ENCODE results near the gene BROX.

Gene BROX

GRCh38 chr1:222680080-222680479 lies 32.3 kb upstream of the BROX start:
- CTCF ChIA-PET, result interaction anchor here (1.5 kb wide), 1 partner anchor 444 kb away, joined by 4 read pairs; no protein-coding TSS in a partner anchor
- no peak for TF ChIP-seq NFRKB (IDR thresholded peaks at IDR 0.05)
- no peak for TF ChIP-seq LEF1 (IDR thresholded peaks at IDR 0.05; ENCODE audit: borderline replicate concordance)
- no peak for TF ChIP-seq BHLHE40 (IDR thresholded peaks at IDR 0.05; ENCODE audit: borderline replicate concordance)
- TF ChIP-seq FOXA1 (IDR thresholded peaks at IDR 0.05), result no peak
- TF ChIP-seq CTBP1 (IDR thresholded peaks at IDR 0.05; ENCODE audit: borderline replicate concordance), result no peak
- TF ChIP-seq ZNF384 (IDR thresholded peaks at IDR 0.05), result no peak
- no peak for TF ChIP-seq SUZ12 (IDR thresholded peaks at IDR 0.05)
- TF ChIP-seq TARDBP (IDR thresholded peaks at IDR 0.05), result no peak
- TF ChIP-seq L3MBTL2 (conservative IDR thresholded peaks at IDR 0.05), result no peak
- no peak for TF ChIP-seq SP1 (IDR thresholded peaks at IDR 0.05)
- TF ChIP-seq FOXK2 (IDR thresholded peaks at IDR 0.05), result no peak
- no peak for TF ChIP-seq HDGF (IDR thresholded peaks at IDR 0.05; ENCODE audit: borderline replicate concordance)
- TF ChIP-seq FOXM1 (IDR thresholded peaks at IDR 0.05; ENCODE audit: borderline replicate concordance), result no peak
- TF ChIP-seq, protein P1, sequence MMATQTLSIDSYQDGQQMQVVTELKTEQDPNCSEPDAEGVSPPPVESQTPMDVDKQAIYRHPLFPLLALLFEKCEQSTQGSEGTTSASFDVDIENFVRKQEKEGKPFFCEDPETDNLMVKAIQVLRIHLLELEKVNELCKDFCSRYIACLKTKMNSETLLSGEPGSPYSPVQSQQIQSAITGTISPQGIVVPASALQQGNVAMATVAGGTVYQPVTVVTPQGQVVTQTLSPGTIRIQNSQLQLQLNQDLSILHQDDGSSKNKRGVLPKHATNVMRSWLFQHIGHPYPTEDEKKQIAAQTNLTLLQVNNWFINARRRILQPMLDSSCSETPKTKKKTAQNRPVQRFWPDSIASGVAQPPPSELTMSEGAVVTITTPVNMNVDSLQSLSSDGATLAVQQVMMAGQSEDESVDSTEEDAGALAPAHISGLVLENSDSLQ (IDR thresholded peaks at IDR 0.05), result no peak
- TF ChIP-seq ELF4 (IDR thresholded peaks at IDR 0.05), result no peak
- TF ChIP-seq ARNT (IDR thresholded peaks at IDR 0.05), result no peak
- DNase-seq (ENCODE audit: extremely low spot score), result no peak
- POLR2A ChIA-PET, result no interaction called here

DNA sequence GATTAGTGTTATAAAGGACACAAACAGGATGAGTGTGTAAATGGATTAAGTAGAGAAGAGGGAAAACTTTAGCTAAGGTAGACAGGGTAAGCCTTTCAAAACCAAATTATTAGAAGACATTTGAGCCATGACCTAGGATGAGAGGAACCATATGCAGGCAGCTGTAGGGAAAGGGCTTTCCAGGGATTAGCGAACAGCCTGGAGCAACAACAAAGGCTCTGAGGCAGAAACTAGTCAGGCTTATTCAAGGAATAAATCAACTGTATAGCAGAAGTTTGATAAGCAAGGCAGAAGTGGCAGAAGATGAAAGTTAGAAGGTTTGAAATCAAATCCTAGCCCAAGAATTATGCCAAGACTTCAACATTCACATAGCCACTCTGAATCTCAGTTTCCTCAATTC lies 21.3 kb upstream of the BROX start:
- DNase-seq (ENCODE audit: extremely low spot score), result no peak
- no peak for TF ChIP-seq ARNT (IDR thresholded peaks at IDR 0.05)
- TF ChIP-seq FOXA1 (IDR thresholded peaks at IDR 0.05), result no peak
- TF ChIP-seq SP1 (IDR thresholded peaks at IDR 0.05), result no peak
- POLR2A ChIA-PET, result no interaction called here
- CTCF ChIA-PET, result no interaction called here

DNA sequence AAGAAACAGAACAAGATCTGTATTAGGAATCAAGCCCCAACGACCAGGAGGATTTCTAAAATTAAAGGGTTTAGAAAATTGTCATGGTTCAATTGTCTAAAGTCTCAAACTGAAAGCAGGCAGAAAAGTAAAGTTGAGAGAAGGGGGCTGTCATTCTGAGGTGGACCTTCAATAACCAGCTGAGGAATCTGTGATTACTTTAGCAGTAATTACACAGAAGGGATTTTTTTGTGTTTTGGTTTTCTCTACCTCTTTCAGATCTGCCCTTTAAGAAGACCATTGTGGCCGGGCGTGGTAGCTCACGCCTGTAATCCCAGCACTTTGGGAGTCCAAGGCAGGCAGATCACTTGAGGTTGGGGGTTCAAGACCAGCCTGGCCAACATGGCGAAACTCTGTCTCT lies 17.4 kb upstream of the BROX start:
- CTCF ChIA-PET, result interaction anchor here (1.2 kb wide), 1 partner anchor 429 kb away, joined by 3 read pairs; no protein-coding TSS in a partner anchor
- TF ChIP-seq BHLHE40 (IDR thresholded peaks at IDR 0.05; ENCODE audit: borderline replicate concordance), result no peak
- TF ChIP-seq SP1 (IDR thresholded peaks at IDR 0.05), result no peak
- no peak for TF ChIP-seq CTBP1 (IDR thresholded peaks at IDR 0.05; ENCODE audit: borderline replicate concordance)
- no peak for TF ChIP-seq FOXA1 (IDR thresholded peaks at IDR 0.05)
- no peak for TF ChIP-seq ARNT (IDR thresholded peaks at IDR 0.05)
- no peak for TF ChIP-seq ZNF384 (IDR thresholded peaks at IDR 0.05)
- no peak for TF ChIP-seq L3MBTL2 (conservative IDR thresholded peaks at IDR 0.05)
- no peak for TF ChIP-seq ELF4 (IDR thresholded peaks at IDR 0.05)
- no peak for DNase-seq (ENCODE audit: extremely low spot score)
- POLR2A ChIA-PET, result no interaction called here

DNA sequence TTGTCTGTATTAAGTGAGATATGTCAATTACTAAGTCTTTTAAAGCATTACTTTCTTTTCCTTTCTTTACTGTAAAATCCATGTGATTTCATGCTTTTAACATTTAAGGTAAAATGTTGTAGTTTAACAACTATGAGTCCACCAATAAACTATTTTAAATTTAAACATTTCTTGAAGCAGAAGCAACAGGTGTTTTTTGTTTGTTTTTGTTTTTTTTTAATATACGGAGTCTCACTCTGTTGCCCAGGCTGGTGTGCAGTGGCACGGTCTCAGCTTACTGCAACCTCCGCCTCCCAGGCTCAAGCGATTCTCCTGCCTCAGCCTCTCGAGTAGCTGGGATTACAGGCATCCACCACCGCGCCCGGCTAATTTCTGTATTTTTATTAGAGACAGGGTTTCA lies 15.6 kb upstream of the BROX start:
- ChIA-PET POLR2A (no interaction called here), CTCF (no interaction called here)
- no peak for TF ChIP-seq BHLHE40 (IDR thresholded peaks at IDR 0.05; ENCODE audit: borderline replicate concordance)
- TF ChIP-seq FOXM1 (IDR thresholded peaks at IDR 0.05; ENCODE audit: borderline replicate concordance), result no peak
- TF ChIP-seq L3MBTL2 (conservative IDR thresholded peaks at IDR 0.05), result no peak
- no peak for DNase-seq (ENCODE audit: extremely low spot score)

DNA sequence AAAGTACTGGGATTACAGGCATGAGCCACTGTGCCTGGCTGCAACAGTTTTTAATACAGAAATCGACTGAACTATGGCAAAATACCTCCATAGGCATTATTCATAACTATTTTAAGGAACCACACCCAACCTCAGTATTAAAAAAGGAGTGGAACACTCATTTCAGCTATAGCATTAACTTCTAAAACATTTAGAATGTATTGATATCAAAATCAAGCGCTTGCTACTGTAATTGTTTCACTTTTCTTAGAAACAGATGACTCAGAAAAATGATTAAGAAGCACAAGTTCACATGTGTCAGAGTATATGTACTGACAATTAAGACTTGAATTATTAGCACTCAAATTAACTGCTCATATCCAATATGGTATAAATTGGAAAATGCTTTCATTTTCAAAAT lies 15.2 kb upstream of the BROX start:
- TF ChIP-seq FOXA1 (IDR thresholded peaks at IDR 0.05) (no peak), NFRKB (IDR thresholded peaks at IDR 0.05) (no peak), FOXK2 (IDR thresholded peaks at IDR 0.05) (no peak), CTBP1 (IDR thresholded peaks at IDR 0.05; ENCODE audit: borderline replicate concordance) (no peak), TARDBP (IDR thresholded peaks at IDR 0.05) (no peak), FOXM1 (IDR thresholded peaks at IDR 0.05; ENCODE audit: borderline replicate concordance) (no peak), ARNT (IDR thresholded peaks at IDR 0.05) (no peak), ZNF384 (IDR thresholded peaks at IDR 0.05) (no peak), SP1 (IDR thresholded peaks at IDR 0.05) (no peak), HDGF (IDR thresholded peaks at IDR 0.05; ENCODE audit: borderline replicate concordance) (no peak), LEF1 (IDR thresholded peaks at IDR 0.05; ENCODE audit: borderline replicate concordance) (no peak), BHLHE40 (IDR thresholded peaks at IDR 0.05; ENCODE audit: borderline replicate concordance) (no peak), ELF4 (IDR thresholded peaks at IDR 0.05) (no peak), L3MBTL2 (conservative IDR thresholded peaks at IDR 0.05) (no peak), SUZ12 (IDR thresholded peaks at IDR 0.05) (no peak)
- TF ChIP-seq, protein P1 (IDR thresholded peaks at IDR 0.05), result no peak
- ChIA-PET CTCF (no interaction called here), POLR2A (no interaction called here)
- no peak for DNase-seq (ENCODE audit: extremely low spot score)

DNA sequence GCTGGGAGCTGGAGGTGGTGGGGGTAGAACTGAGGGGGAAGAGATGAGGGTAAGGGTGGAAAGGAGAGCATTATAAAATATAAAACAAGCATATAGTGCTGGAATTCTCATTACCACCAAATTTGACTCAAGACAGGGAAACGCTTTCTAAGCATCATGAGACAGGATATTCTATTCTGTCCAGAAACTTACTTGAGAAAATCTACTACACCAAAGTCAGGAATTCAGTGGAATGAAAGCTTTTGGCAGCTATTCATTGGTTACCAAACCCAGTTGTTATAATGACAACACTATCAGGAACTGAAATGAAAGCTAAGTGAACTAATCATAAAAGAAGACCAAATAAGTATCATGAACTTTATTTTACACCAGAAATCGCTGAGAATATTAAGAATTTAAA lies 14.5 kb upstream of the BROX start:
- no peak for DNase-seq (ENCODE audit: extremely low spot score)
- POLR2A ChIA-PET, result no interaction called here
- CTCF ChIA-PET, result interaction anchor here (0.7 kb wide), 1 partner anchor 966 kb away, joined by 3 read pairs; no protein-coding TSS in a partner anchor
- TF ChIP-seq ELF4 (IDR thresholded peaks at IDR 0.05) (no peak), FOXA1 (IDR thresholded peaks at IDR 0.05) (no peak), FOXM1 (IDR thresholded peaks at IDR 0.05; ENCODE audit: borderline replicate concordance) (no peak), CTBP1 (IDR thresholded peaks at IDR 0.05; ENCODE audit: borderline replicate concordance) (no peak), HDGF (IDR thresholded peaks at IDR 0.05; ENCODE audit: borderline replicate concordance) (no peak), LEF1 (IDR thresholded peaks at IDR 0.05; ENCODE audit: borderline replicate concordance) (no peak), BHLHE40 (IDR thresholded peaks at IDR 0.05; ENCODE audit: borderline replicate concordance) (no peak), SP1 (IDR thresholded peaks at IDR 0.05) (no peak), ZNF384 (IDR thresholded peaks at IDR 0.05) (no peak), FOXK2 (IDR thresholded peaks at IDR 0.05) (no peak), SUZ12 (IDR thresholded peaks at IDR 0.05) (no peak)
- TF ChIP-seq, protein P1 (IDR thresholded peaks at IDR 0.05), result no peak

- TF ChIP-seq CTBP1 (IDR thresholded peaks at IDR 0.05; ENCODE audit: borderline replicate concordance), result no peak
- ChIA-PET POLR2A (no interaction called here), CTCF (no interaction called here)
These were observed 10.2 kb upstream of the BROX start for GRCh38 chr1:222702210-222702609.

More at GRCh38 chr1:222702210-222702609, 10.2 kb upstream of the BROX start:
- DNase-seq (ENCODE audit: extremely low spot score), result no peak
